Measurements from ENCODE around the gene UGT2B28. TPM values are rescaled to one million over a fixed set of nuclear protein-coding genes. Genes with fewer than 3 reads are reported as not detected.
A peak's percentile ranks its signal among the peaks of the same experiment; 100 is the strongest.
"Not testable (repeated sequence)": the region's sequence is repeated elsewhere in the genome, so short reads cannot be mapped to it uniquely, and the experiment has no call there.

UGT2B28 gene
- total and polyA plus RNA-seq, 4 donors: not detected

- not testable (repeated sequence) for H3K9ac ChIP-seq (ENCODE audit: low read depth in 1 of 2, low read length in 2 of 2); DNase-seq (ENCODE audit: low spot score); H3K36me3 ChIP-seq (ENCODE audit: control insufficient read depth in 4 of 4, insufficient read depth in 3 of 4, low read depth in 1 of 4, low read length in 3 of 4); H3K27me3 ChIP-seq (ENCODE audit: control insufficient read depth in 4 of 4, insufficient read depth in 4 of 4, low read length in 3 of 4); H3K4me3 ChIP-seq (ENCODE audit: low read depth in 1 of 3, low read length in 3 of 3); H3K27ac ChIP-seq (ENCODE audit: low read depth in 1 of 2, low read length in 2 of 2); H3K9me3 ChIP-seq (ENCODE audit: control insufficient read depth in 4 of 4, low read length in 3 of 4); H3K4me1 ChIP-seq (ENCODE audit: control insufficient read depth in 4 of 4, insufficient read depth in 4 of 4, low read length in 3 of 4)
- 38% methylated on average over 5 of the region's 5 CpGs for WGBS
Measured at GRCh38 chr4:69309549-69310076, 29.3 kb downstream of the UGT2B28 start.

GRCh38 chr4:69310262-69310661 lies 30.0 kb downstream of the UGT2B28 start:
- not testable (repeated sequence) for DNase-seq (ENCODE audit: low spot score); H3K27me3 ChIP-seq (ENCODE audit: control insufficient read depth in 4 of 4, insufficient read depth in 4 of 4, low read length in 3 of 4); H3K9me3 ChIP-seq (ENCODE audit: control insufficient read depth in 4 of 4, low read length in 3 of 4); H3K27ac ChIP-seq (ENCODE audit: low read depth in 1 of 2, low read length in 2 of 2); H3K9ac ChIP-seq (ENCODE audit: low read depth in 1 of 2, low read length in 2 of 2); H3K36me3 ChIP-seq (ENCODE audit: control insufficient read depth in 4 of 4, insufficient read depth in 3 of 4, low read depth in 1 of 4, low read length in 3 of 4); H3K4me3 ChIP-seq (ENCODE audit: low read depth in 1 of 3, low read length in 3 of 3); H3K4me1 ChIP-seq (ENCODE audit: control insufficient read depth in 4 of 4, insufficient read depth in 4 of 4, low read length in 3 of 4)
- WGBS: 83% methylated on average over 4 of the region's 4 CpGs

GRCh38 chr4:69317669-69318298 lies 37.5 kb downstream of the UGT2B28 start:
- H3K9me3 ChIP-seq (ENCODE audit: control insufficient read depth in 4 of 4, low read length in 3 of 4); H3K27ac ChIP-seq (ENCODE audit: low read depth in 1 of 2, low read length in 2 of 2); H3K4me1 ChIP-seq (ENCODE audit: control insufficient read depth in 4 of 4, insufficient read depth in 4 of 4, low read length in 3 of 4); H3K36me3 ChIP-seq (ENCODE audit: control insufficient read depth in 4 of 4, insufficient read depth in 3 of 4, low read depth in 1 of 4, low read length in 3 of 4); DNase-seq (ENCODE audit: low spot score); H3K9ac ChIP-seq (ENCODE audit: low read depth in 1 of 2, low read length in 2 of 2); H3K4me3 ChIP-seq (ENCODE audit: low read depth in 1 of 3, low read length in 3 of 3); H3K27me3 ChIP-seq (ENCODE audit: control insufficient read depth in 4 of 4, insufficient read depth in 4 of 4, low read length in 3 of 4): not testable (repeated sequence)
- TF ChIP-seq CTCF (IDR thresholded peaks at IDR 0.05; ENCODE audit: low read depth, low read length, missing input control): peak; percentile 43
- peak; percentile 72 to 77 for TF ChIP-seq RAD21 (IDR thresholded peaks at IDR 0.05)
- WGBS: 6% methylated on average over 3 of the region's 3 CpGs

GRCh38 chr4:69321153-69321729 lies 41.0 kb downstream of the UGT2B28 start:
- 30% methylated on average over 2 of the region's 2 CpGs for WGBS
- no peak overlapping the region for H3K4me3 ChIP-seq (ENCODE audit: low read depth in 1 of 3, low read length in 3 of 3)
- H3K27me3 ChIP-seq (ENCODE audit: control insufficient read depth in 4 of 4, insufficient read depth in 4 of 4, low read length in 3 of 4): no peaks in the 10 kb centered on the region
- H3K4me1 ChIP-seq (ENCODE audit: control insufficient read depth in 4 of 4, insufficient read depth in 4 of 4, low read length in 3 of 4): peaks cover 0 to 7% (median 0%) of the 10 kb centered on the region in 4 donors
- no peaks in the 10 kb centered on the region for H3K36me3 ChIP-seq (ENCODE audit: control insufficient read depth in 4 of 4, insufficient read depth in 3 of 4, low read depth in 1 of 4, low read length in 3 of 4)
- DNase-seq (ENCODE audit: low spot score): no peak
- no peak overlapping the region for H3K27ac ChIP-seq (ENCODE audit: low read depth in 1 of 2, low read length in 2 of 2)
- H3K9ac ChIP-seq (ENCODE audit: low read depth in 1 of 2, low read length in 2 of 2): no peak overlapping the region
- H3K9me3 ChIP-seq (ENCODE audit: control insufficient read depth in 4 of 4, low read length in 3 of 4): no peaks in the 10 kb centered on the region
- no peak for TF ChIP-seq FOXA2 (IDR thresholded peaks at IDR 0.05)
- no peak for TF ChIP-seq NR2F2 (IDR thresholded peaks at IDR 0.05)
- no peak for TF ChIP-seq HNF4G (IDR thresholded peaks at IDR 0.05)
- TF ChIP-seq YY1 (IDR thresholded peaks at IDR 0.05): no peak
- TF ChIP-seq RAD21 (IDR thresholded peaks at IDR 0.05): no peak
- no peak for TF ChIP-seq REST (IDR thresholded peaks at IDR 0.05)
- TF ChIP-seq EGR1 (IDR thresholded peaks at IDR 0.05; ENCODE audit: low read depth in 2 of 2): no peak
- TF ChIP-seq ZBTB33 (IDR thresholded peaks at IDR 0.05): no peak
- TF ChIP-seq TAF1 (conservative IDR thresholded peaks at IDR 0.05): no peak
- no peak for TF ChIP-seq SP1 (IDR thresholded peaks at IDR 0.05)

Measured in liver (tissue), 9 donors.